K562 (cell line): Measurements from ENCODE around the gene FGF14. TPM values are rescaled to one million over a fixed set of nuclear protein-coding genes. Genes with fewer than 3 reads are reported as not detected.

Experiments used
- ATAC-seq: fragments of 200-7000 bp; cut with Tn5 transposase; 3 replicates; pipeline ENCODE4 v1.9.1; 2020; ENCODE audit warnings: moderate library complexity
- BruUV-seq: library from RNA; stranded (reverse); fragments of 400-500 nt; replicated peaks from 2 replicates; lab custom pipeline; 2021; lab: Mats Ljungman, UMichigan
- CTCF ChIA-PET: fragments of 300-600 bp; formaldehyde crosslinking; extraction: SDS; loops from one replicate; lab custom pipeline; 2021; ENCODE audit warnings: low intra/inter-chr PET ratio; lab: Yijun Ruan, JAX
- POLR2A ChIA-PET: fragments of 300-600, 350-650 bp; sonication (Branson Sonifier 250); formaldehyde crosslinking; extraction: SDS; loops from one replicate; lab custom pipeline; 2021; ENCODE audit warnings: antibody characterized with exemption, inconsistent platforms; lab: Yijun Ruan, JAX
- DNase-seq, 4 experiments: peaks; one replicate each; pipeline versions ENCODE4 v3.0.0 to v3.0.0-alpha.2; 2011 to 2018; ENCODE audit warnings: low spot score in 3 of 4, mixed read lengths in 3 of 4; ENCODE audit errors: extremely low read depth in 1 of 4
- FAIRE-seq: peaks from 2 replicates; lab custom pipeline; 2011; peaks lifted over from hg19 to GRCh38; lab: Jason Lieb, UNC
- H2AFZ ChIP-seq: 2 replicates; pipeline ENCODE4 v1.6.0; 2011; ENCODE audit warnings: low read depth, low read length, control low read depth, inconsistent platforms
- H3K27ac ChIP-seq: fragments of 200-600 bp; 3 replicates; pipeline ENCODE4 v1.8.0; 2011; ENCODE audit warnings: low read depth, mild to moderate bottlenecking, control low read depth, inconsistent platforms, low read length, moderate library complexity, mixed read lengths; ENCODE audit errors: extremely low read depth
- H3K27me3 ChIP-seq, 2 experiments: fragments of 300-600 bp in 1 of 2; 2 replicates in 1 of 2; 3 replicates in 1 of 2; pipeline versions ENCODE4 v1.6.0 to v1.8.0; 2011; ENCODE audit warnings: inconsistent platforms in 2 of 2, low read length in 2 of 2, mild to moderate bottlenecking in 1 of 2, mixed read lengths in 1 of 2, moderate library complexity in 1 of 2; ENCODE audit not compliant: control insufficient read depth in 2 of 2, insufficient read depth in 2 of 2
- H3K36me3 ChIP-seq: fragments of 300-600 bp; 3 replicates; pipeline ENCODE4 v1.8.0; 2011; ENCODE audit warnings: mild to moderate bottlenecking, low read length, inconsistent platforms; ENCODE audit not compliant: control insufficient read depth, insufficient read depth
- H3K4me1 ChIP-seq, 2 experiments: fragments of 200-600 bp in 1 of 2; replicated peaks in 1 of 2; 2 replicates in 1 of 2; 3 replicates in 1 of 2; pipeline versions ENCODE4 v1.5.1 to v1.8.0; 2011; ENCODE audit warnings: inconsistent platforms in 2 of 2, low read length in 2 of 2, mild to moderate bottlenecking in 1 of 2, mixed read lengths in 1 of 2, moderate library complexity in 1 of 2; ENCODE audit not compliant: control insufficient read depth in 2 of 2, insufficient read depth in 2 of 2
- H3K4me2 ChIP-seq: 2 replicates; pipeline ENCODE4 v1.6.1; 2011; ENCODE audit warnings: low read length, control low read depth, inconsistent platforms, mixed read lengths; ENCODE audit not compliant: insufficient read depth
- H3K4me3 ChIP-seq: fragments of 200-600 bp; sonication (generic), shearing (Covaris generic); 2 replicates; pipeline ENCODE4 v1.5.1; 2016; ENCODE audit warnings: control low read depth, inconsistent platforms
- H3K79me2 ChIP-seq: fragments of 200-600 bp; 3 replicates; pipeline ENCODE4 v1.8.0; 2011; ENCODE audit warnings: low read length, inconsistent platforms; ENCODE audit not compliant: control insufficient read depth, insufficient read depth
- H3K9ac ChIP-seq, 2 experiments: 2 replicates each; pipeline versions ENCODE4 v1.6.0 to v1.6.1; 2011; ENCODE audit warnings: low read depth in 2 of 2, low read length in 2 of 2, control low read depth in 1 of 2, inconsistent platforms in 1 of 2, mild to moderate bottlenecking in 1 of 2, mixed read lengths in 1 of 2; ENCODE audit not compliant: insufficient read depth in 1 of 2
- H3K9me1 ChIP-seq: one replicate; pipeline ENCODE4 v1.6.0; 2011; ENCODE audit warnings: inconsistent platforms, mild to moderate bottlenecking, low read length, moderate library complexity; ENCODE audit not compliant: control insufficient read depth, insufficient read depth
- H3K9me3 ChIP-seq: replicated peaks from 2 replicates; pipeline ENCODE4 v1.5.1; 2011; ENCODE audit warnings: low read depth, low read length, inconsistent platforms; ENCODE audit not compliant: control insufficient read depth, insufficient read depth
- H4K20me1 ChIP-seq: replicated peaks from 2 replicates; pipeline ENCODE4 v1.6.1; 2011; ENCODE audit warnings: low read length, inconsistent platforms, mixed read lengths; ENCODE audit not compliant: control insufficient read depth, insufficient read depth
- MGA ChIP-seq: fragments of 450-650 bp; IDR thresholded peaks from 2 replicates; pipeline ENCODE4 v1.6.1; 2016; ENCODE audit warnings: mild to moderate bottlenecking, moderate library complexity
- RFX1 ChIP-seq: fragments of 450-650 bp; IDR thresholded peaks from 2 replicates; pipeline ENCODE4 v1.6.1; 2016; ENCODE audit warnings: mild to moderate bottlenecking, moderate library complexity
- SMAD1 ChIP-seq: fragments of 150-350 bp; IDR thresholded peaks from 2 replicates; pipeline ENCODE4 v1.6.1; 2014; ENCODE audit warnings: low read length, low read depth; ENCODE audit not compliant: partially characterized antibody
- TBL1XR1 ChIP-seq, 2 experiments: IDR thresholded peaks; 2 replicates each; pipeline ENCODE4 v1.6.1; 2012; ENCODE audit warnings: improper control_type of control experiment in 2 of 2, low read length in 2 of 2, mild to moderate bottlenecking in 1 of 2
- TBP ChIP-seq: optimal IDR thresholded peaks from 2 replicates; pipeline ENCODE3; 2011; ENCODE audit warnings: low read depth, low read length, improper control_type of control experiment
- ZFX ChIP-seq: sonication (generic); formaldehyde crosslinking; IDR thresholded peaks from 2 replicates; pipeline ENCODE4 v1.8.0; 2022; ENCODE audit warnings: mild to moderate bottlenecking, missing genetic modification reagents, moderate library complexity
- ZNF133 ChIP-seq: fragments of 250-450 bp; sonication (Bioruptor Pico); IDR thresholded peaks from 2 replicates; pipeline ENCODE4 v1.4.0; 2020; ENCODE audit warnings: mild to moderate bottlenecking
- ZNF239 ChIP-seq: fragments of 250-450 bp; sonication (Bioruptor Pico); IDR thresholded peaks from 2 replicates; pipeline ENCODE4 v1.4.0; 2020; ENCODE audit warnings: mild to moderate bottlenecking
- ZNF263 ChIP-seq: sonication (generic); formaldehyde crosslinking; IDR thresholded peaks from 2 replicates; pipeline ENCODE4 v1.8.0; 2022; ENCODE audit warnings: mild to moderate bottlenecking, missing genetic modification reagents, borderline replicate concordance
- ZNF274 ChIP-seq: IDR thresholded peaks from 2 replicates; pipeline ENCODE4 v1.6.1; 2011; ENCODE audit warnings: low read depth, mild to moderate bottlenecking, low read length, moderate library complexity, borderline replicate concordance
- ZNF408 ChIP-seq: fragments of 250-450 bp; sonication (Bioruptor Pico); IDR thresholded peaks from 2 replicates; pipeline ENCODE4 v1.4.0; 2020; ENCODE audit warnings: low read depth, mild to moderate bottlenecking, moderate library complexity
- ZNF764 ChIP-seq: fragments of 250-450 bp; sonication (Bioruptor Pico); IDR thresholded peaks from 2 replicates; pipeline ENCODE4 v1.4.0; 2020; ENCODE audit warnings: low read depth, mild to moderate bottlenecking, moderate library complexity
- WGBS: fragments of 100-300 bp; shearing (Covaris generic); methylation state at CpG from one replicate; pipeline ENCODE4 v1.1.6; 2016; ENCODE audit warnings: low coverage, mixed read lengths; ENCODE audit not compliant: insufficient coverage; ENCODE audit errors: missing lambda C conversion rate; 5-methylcytosine and 5-hydroxymethylcytosine counted together
- in situ Hi-C: fragments of 300-500 bp; cut with MboI; formaldehyde crosslinking; loops from 4 replicates; pipeline ENCODE4 v1.15.0; 2018; ENCODE audit warnings: inconsistent platforms, mixed read lengths
- intact Hi-C: fragments of 100-400 bp; cut with micrococcal nuclease; formaldehyde crosslinking; loops from 2 replicates; pipeline ENCODE4 v1.14.2; 2022
- polyA plus RNA-seq, 8 experiments: library from polyadenylated mRNA; depleted of rRNA in 4 of 8; stranded (reverse) in 5 of 8; unstranded in 3 of 8; fragments of >200 nt; fragmentation: Nextera tagmentation in 2 of 8; fragmentation: Illumina TruSeq in 1 of 8; extraction: Ambion mirVana in 2 of 8; extraction: Trizol in 1 of 8; gene quantifications; 2 replicates each; pipeline versions ENCODE4 v1.2.1 to v1.2.3, GENCODE V29; 2011 to 2014; ENCODE audit warnings: inconsistent platforms in 1 of 8, missing spikeins in 1 of 8
- total RNA-seq, 7 experiments: library from RNA; depleted of rRNA in 6 of 7; stranded (reverse); fragments of >200 nt in 6 of 7; fragmentation: Illumina TruSeq in 2 of 7; extraction: Trizol in 2 of 7; gene quantifications; 2 replicates each; pipeline versions ENCODE4 v1.2.1 to v1.2.3, GENCODE V29; 2011 to 2021; ENCODE audit warnings: low replicate concordance in 1 of 7

Gene FGF14
- total and polyA plus RNA-seq, 9 of the 15 experiments (the other 6 are each of a cell fraction or from before 2014, with no cell fraction given), result not detected

- Histone ChIP-seq H3K9me1 (no peaks in the 10 kb centered on the region), H3K27ac (no peak overlapping the region), H4K20me1 (no peaks in the 10 kb centered on the region), H3K4me1 (no peaks in the 10 kb centered on the region), H3K4me2 (no peak overlapping the region), H3K4me3 (no peak overlapping the region), H3K9ac (no peak overlapping the region), H3K36me3 (no peaks in the 10 kb centered on the region), H2AFZ (no peak overlapping the region), H3K27me3 (no peaks in the 10 kb centered on the region), H3K79me2 (no peaks in the 10 kb centered on the region), H3K9me3 (no peaks in the 10 kb centered on the region)
- no TSS peak for BruUV-seq
- DNase-seq, result no peak
- ChIA-PET POLR2A (no interaction called here), CTCF (no interaction called here)
- no peak for FAIRE-seq
- no peak for ATAC-seq
- intact Hi-C loops (no loop called here), in situ Hi-C loops (no loop called here)
- WGBS, result 0% methylated on average over 3 of the region's 4 CpGs
- TF ChIP-seq ZNF764, result no peak
- no peak for TF ChIP-seq TBP
- TF ChIP-seq SMAD1, result no peak
- TF ChIP-seq ZNF239 (CRISPR knock-in tag), result no peak
- TF ChIP-seq ZNF408 (CRISPR knock-in tag), result no peak
- no peak for TF ChIP-seq ZFX (CRISPR knock-in tag)
- no peak for TF ChIP-seq RFX1
- no peak for TF ChIP-seq ZNF133 (CRISPR knock-in tag)
- TF ChIP-seq ZNF274, result no peak
- no peak for TF ChIP-seq ZNF263
- no peak for TF ChIP-seq MGA
- TF ChIP-seq TBL1XR1 (IDR thresholded peaks at IDR 0.05; ENCODE audit: low read length in 2 of 2), result no peak
These were observed 91.0 kb downstream of the FGF14 start for GRCh38 chr13:102310691-102311418.
